Tibial artery (tissue), 4 donors: Measurements from ENCODE around the gene PITPNM3.

ENCODE experiments used
- DNase-seq, 2 donors: peaks; one replicate each; pipeline ENCODE4 v3.0.0-alpha.2; 2019
- H3K27ac ChIP-seq, 2 donors: fragments of 200-600 bp; sonication (generic) in 1 of 2; 1 replicate in 1 of 2; 2 replicates in 1 of 2; pipeline ENCODE4 v1.5.1; 2018 to 2019; ENCODE audit warnings: mild to moderate bottlenecking in 1 of 2
- H3K27me3 ChIP-seq, 2 donors: fragments of 200-600 bp; sonication (generic) in 1 of 2; one replicate each; pipeline versions ENCODE4 v1.5.1 to v1.6.0; 2016 to 2019
- H3K36me3 ChIP-seq, 3 donors: fragments of 200-600 bp; sonication (generic) in 2 of 3; one replicate each; pipeline ENCODE4 v1.5.1; 2016 to 2019; ENCODE audit warnings: mild to moderate bottlenecking in 2 of 3
- H3K4me1 ChIP-seq, 4 donors: fragments of 200-600 bp; sonication (generic) in 2 of 4; 1 replicate in 3 of 4; 2 replicates in 1 of 4; pipeline ENCODE4 v1.5.1; 2016 to 2019
- H3K4me3 ChIP-seq, 2 donors: fragments of 200-600 bp; sonication (generic) in 1 of 2; 1 replicate in 1 of 2; 2 replicates in 1 of 2; pipeline ENCODE4 v1.5.1; 2018 to 2019; ENCODE audit warnings: mild to moderate bottlenecking in 2 of 2
- H3K9me3 ChIP-seq, 3 donors: fragments of 200-600 bp; sonication (generic) in 1 of 3; one replicate each; pipeline ENCODE4 v1.5.1; 2016 to 2019
- CTCF ChIP-seq, 2 experiments: fragments of 200-600 bp in 1 of 2; fragments of 450-650 bp in 1 of 2; IDR thresholded peaks; one replicate each; pipeline ENCODE4 v1.5.1; 2017 to 2019; ENCODE audit warnings: antibody characterized with exemption in 2 of 2, mild to moderate bottlenecking in 1 of 2, moderate library complexity in 1 of 2
- intact Hi-C: fragments of 100-400 bp; cut with DNase I; formaldehyde crosslinking; loops from one replicate; pipeline ENCODE4 v1.15.0; 2023; ENCODE audit warnings: low total_unique reads

The PITPNM3 gene

GRCh38 chr17:6580625-6581024 is 24.3 kb upstream of the PITPNM3 start:
- no peaks in the 10 kb centered on the region for H3K27me3 ChIP-seq
- DNase-seq, result no peak
- H3K4me3 ChIP-seq, result no peak overlapping the region
- peaks cover 48 to 67% (median 49%) of the 10 kb centered on the region in 3 donors for H3K36me3 ChIP-seq
- no peak overlapping the region for H3K27ac ChIP-seq
- intact Hi-C loops, result no loop called here
- H3K4me1 ChIP-seq, result peaks cover 0 to 3% (median 1%) of the 10 kb centered on the region in 4 donors
- TF ChIP-seq CTCF (IDR thresholded peaks at IDR 0.05), result no peak
- H3K9me3 ChIP-seq, result peaks cover 0 to 3% (median under 1%) of the 10 kb centered on the region in 3 donors

GRCh38 chr17:6578491-6578890 is 22.1 kb upstream of the PITPNM3 start:
- Histone ChIP-seq H3K9me3 (no peaks in the 10 kb centered on the region), H3K36me3 (peaks cover 26 to 51% (median 28%) of the 10 kb centered on the region in 3 donors), H3K27me3 (no peaks in the 10 kb centered on the region), H3K4me1 (peaks cover 0 to 9% (median 7%) of the 10 kb centered on the region in 4 donors), H3K27ac (no peak overlapping the region), H3K4me3 (no peak overlapping the region)
- no peak for DNase-seq
- intact Hi-C loops, result no loop called here
- no peak for TF ChIP-seq CTCF (IDR thresholded peaks at IDR 0.05)

- intact Hi-C loops, result no loop called here
- Histone ChIP-seq H3K27me3 (no peaks in the 10 kb centered on the region), H3K36me3 (peaks cover 23 to 48% (median 27%) of the 10 kb centered on the region in 3 donors), H3K4me3 (no peak overlapping the region), H3K27ac (no peak overlapping the region), H3K9me3 (no peaks in the 10 kb centered on the region), H3K4me1 (peaks cover 0 to 9% (median 7%) of the 10 kb centered on the region in 4 donors)
- no peak for DNase-seq
- TF ChIP-seq CTCF (IDR thresholded peaks at IDR 0.05), result no peak
Observed at GRCh38 chr17:6577686-6578263, 21.4 kb upstream of the PITPNM3 start.

- intact Hi-C loops, result no loop called here
Observed at GRCh38 chr17:6576038-6576785, 19.9 kb upstream of the PITPNM3 start.

GRCh38 chr17:6575596-6575988 is 19.2 kb upstream of the PITPNM3 start:
- Histone ChIP-seq H3K4me1 (peaks cover 0 to 9% (median 7%) of the 10 kb centered on the region in 4 donors), H3K4me3 (no peak overlapping the region), H3K27me3 (no peaks in the 10 kb centered on the region), H3K9me3 (no peaks in the 10 kb centered on the region), H3K27ac (no peak overlapping the region), H3K36me3 (peaks cover 23 to 44% (median 27%) of the 10 kb centered on the region in 3 donors)
- TF ChIP-seq CTCF (IDR thresholded peaks at IDR 0.05), result no peak
- DNase-seq, result no peak
- intact Hi-C loops, result no loop called here

More at GRCh38 chr17:6576038-6576785, 19.9 kb upstream of the PITPNM3 start:
- Histone ChIP-seq H3K27ac (no peak overlapping the region), H3K4me1 (peaks cover 0 to 9% (median 7%) of the 10 kb centered on the region in 4 donors), H3K4me3 (no peak overlapping the region), H3K9me3 (no peaks in the 10 kb centered on the region), H3K27me3 (no peaks in the 10 kb centered on the region), H3K36me3 (peaks cover 23 to 45% (median 27%) of the 10 kb centered on the region in 3 donors)
- no peak for TF ChIP-seq CTCF (IDR thresholded peaks at IDR 0.05)
- no peak for DNase-seq
